Measurements from ENCODE around the gene OBP2A.
"Not testable (repeated sequence)": the region's sequence is repeated elsewhere in the genome, so short reads cannot be mapped to it uniquely, and the experiment has no call there.

The OBP2A gene

DNA sequence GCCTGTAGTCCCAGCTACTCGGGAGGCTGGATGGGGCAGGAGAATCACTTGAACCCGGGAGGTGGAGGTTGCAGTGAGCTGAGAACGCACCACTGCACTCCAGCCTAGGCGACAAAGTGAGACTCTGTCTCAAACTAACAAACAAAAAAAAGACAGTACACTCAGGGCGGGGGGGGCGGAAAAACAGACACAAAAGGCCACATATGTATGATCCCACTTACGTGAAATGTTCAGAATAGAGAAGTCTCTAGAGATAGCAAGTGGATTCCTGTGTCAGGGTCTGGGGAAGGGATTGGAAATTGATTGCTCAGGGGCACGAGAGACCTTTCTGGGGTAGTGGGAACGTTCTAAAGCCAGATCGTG is 33.7 kb upstream of the OBP2A start:
- no peak for DNase-seq (ENCODE audit: low read depth)

DNA sequence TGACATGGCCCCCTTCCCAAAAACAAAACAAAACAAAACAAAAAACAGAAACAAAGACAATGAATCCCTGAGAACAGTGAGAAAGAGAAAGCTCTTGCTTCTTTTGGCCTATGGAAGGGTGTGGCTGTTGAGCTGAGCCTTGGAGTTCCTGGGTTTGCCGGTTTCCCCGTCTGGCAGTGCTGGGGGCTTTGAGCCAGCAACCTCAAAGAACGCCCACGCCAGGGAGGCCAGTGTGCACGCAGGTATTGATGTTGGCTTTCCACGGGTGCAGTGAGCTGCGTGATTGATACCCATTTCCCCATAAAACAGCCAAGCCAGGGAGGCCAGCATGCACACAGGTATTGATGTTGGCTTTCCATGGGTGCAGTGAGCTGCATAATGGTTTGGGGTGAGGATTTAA is 33.0 kb upstream of the OBP2A start:
- no peak for DNase-seq (ENCODE audit: low read depth)

DNA sequence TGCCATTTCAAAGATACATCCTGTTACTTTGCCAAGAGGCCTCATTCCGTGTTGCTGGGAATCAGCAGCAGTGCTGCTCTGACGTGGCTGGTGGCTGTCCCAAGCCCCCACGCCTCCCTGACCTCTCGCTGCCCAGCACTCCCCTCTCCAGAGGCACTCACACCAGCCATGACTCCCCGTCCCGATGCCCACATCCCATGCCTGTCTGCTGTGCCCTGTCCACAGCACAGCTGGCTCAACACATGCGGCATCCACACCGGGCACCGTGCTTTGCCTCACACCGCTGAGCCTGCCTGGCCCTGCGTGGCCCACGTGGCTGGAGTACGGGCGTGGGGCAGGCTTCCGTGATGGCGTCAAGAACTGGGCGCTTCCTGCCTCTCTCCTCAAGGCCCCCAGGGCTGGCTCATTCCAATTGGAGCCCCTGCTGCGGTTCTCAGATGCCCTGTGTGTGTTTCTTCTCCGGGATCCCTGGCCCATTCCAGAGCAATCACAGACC is 32.5 kb upstream of the OBP2A start:
- no peak for DNase-seq (ENCODE audit: low read depth)

- not testable (repeated sequence) for DNase-seq (ENCODE audit: low read depth)
These were observed 32.0 kb upstream of the OBP2A start for GRCh38 chr9:135513906-135514305.

- no peak for DNase-seq (ENCODE audit: low read depth)
These were observed 31.4 kb upstream of the OBP2A start for GRCh38 chr9:135514342-135515082.

DNA sequence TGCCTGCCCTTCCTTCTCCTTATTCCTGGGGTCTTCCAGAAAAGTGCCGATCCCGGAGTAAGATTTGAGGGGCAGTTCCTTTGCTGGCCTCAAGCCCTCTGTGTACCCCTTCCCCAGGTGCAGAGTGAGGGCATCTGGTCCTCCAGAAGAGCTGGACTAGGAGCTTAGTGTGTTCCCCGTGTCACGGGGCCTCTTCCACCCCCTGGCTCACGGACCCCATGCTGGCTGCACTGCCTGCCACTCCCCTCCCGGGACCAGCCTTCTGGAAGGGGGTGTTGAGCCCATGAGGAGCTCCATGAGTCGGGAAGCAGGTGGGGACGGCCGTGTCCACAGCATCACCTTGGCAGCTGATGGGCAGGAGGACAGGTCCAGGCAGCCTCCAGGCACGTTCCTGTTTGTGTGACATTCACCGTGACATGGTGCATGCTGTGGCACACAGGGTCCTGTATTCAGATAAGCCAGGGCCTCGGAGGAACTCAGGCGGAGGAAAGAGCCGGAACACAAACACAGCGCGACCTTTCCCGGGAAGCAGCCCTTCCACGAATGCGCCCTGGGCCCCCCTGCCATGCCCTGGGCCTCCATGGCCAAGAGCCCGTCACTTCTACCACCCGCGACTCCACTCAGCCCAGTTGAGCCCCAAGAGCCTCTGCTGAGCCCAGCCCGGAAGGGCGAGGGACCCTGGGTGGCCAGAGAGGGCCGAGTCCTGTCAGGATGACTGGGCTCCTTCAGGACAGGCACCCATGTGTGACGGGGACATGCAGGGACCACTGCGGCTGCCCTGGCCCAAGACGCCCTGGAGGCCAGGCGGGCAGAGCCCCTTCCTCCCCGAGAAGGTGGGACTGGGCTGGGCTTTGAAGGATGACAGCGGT is 30.6 kb upstream of the OBP2A start:
- DNase-seq (ENCODE audit: low read depth): no peak

DNA sequence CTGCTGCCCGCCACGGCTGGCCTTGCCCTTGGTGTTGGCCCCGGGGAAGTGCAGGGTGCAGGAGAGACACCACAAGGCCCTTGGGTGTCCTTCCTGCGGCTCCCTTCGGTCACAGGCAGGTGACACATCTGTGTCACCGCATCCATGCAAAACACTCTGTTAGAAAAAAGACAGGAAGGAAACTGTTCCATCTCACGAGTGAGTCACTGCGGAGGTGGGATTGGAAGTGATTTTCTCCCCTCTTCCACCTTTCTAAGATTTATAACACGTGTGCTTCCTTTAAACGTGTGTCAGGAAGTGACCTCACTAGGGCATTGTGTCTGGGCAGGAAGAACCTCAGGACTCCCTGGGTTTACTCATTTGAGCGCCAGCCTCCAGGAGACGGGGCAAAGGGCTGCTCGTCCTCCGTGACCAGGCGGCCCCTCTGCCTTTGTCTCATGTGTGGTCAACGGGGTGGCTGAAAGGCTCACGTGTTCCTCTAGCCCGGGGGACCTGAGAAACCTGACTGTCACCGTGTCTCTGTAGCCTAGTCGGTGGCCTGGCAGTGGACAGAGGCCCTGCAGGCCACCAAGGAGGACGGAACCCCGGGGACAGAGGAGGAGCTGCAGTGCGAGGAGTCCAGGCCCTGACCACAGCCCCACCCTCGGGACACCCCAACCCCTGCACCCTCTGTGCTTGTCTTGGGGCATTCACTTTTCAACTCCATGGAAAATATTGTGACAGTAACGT is 29.6 kb upstream of the OBP2A start:
- DNase-seq (ENCODE audit: low read depth): no peak

DNA sequence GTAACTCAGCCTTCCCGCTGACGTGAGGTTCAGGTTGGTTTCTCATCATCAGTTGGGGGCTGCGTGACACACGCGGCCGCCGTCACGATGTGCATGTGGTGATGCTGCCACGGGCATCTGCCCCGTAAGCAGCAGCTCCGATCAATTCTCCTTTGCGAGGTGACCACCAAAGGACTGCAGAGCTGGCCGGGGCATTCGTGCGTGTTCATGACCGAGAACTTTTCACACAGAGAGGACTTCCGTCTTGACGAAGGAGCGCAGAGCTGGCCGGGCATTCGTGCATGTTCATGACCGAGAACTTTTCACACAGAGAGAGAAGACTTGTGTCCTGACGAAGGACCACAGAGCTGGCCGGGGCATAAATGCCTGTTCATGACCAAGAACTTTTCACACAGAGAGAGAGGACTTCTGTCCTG is 28.5 kb upstream of the OBP2A start:
- DNase-seq (ENCODE audit: low read depth): no peak

DNA sequence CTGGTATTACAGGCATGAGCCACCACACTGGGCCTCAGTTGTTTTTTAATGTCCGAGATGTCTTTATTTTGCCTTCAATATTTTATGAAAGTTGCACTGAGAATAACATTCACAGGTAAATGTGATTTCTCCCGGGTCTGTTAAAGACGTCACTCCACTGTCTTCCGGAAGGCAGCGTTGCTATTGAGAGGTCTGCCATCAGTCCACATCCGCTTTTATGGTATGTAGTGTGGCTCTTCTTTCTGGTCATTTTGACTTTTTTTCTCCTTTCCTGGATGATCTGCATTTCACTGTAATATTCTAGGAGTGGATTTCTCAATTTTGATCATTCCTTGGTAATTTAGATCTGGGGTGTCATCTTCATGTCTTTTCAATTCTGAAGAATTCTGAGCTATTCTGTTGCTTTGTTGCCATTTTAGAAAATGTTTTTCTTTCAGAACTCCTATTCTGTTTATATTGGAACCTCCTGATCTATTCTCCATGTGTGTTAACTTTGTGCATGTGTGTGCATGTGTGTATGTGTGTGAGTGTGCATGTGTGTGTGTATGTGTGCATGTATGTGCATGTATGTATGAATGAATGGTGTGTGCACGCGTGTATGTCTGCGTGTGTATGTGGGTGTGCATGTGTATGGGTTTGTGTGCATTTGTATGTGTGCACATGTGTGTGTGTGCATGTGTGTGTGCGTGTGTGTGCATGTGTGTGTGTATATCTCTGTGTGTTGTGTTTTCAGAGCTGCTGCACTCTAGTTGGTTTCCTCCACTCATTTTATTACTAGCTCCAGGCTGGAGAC is 26.6 kb upstream of the OBP2A start:
- DNase-seq (ENCODE audit: low read depth): no peak

DNA sequence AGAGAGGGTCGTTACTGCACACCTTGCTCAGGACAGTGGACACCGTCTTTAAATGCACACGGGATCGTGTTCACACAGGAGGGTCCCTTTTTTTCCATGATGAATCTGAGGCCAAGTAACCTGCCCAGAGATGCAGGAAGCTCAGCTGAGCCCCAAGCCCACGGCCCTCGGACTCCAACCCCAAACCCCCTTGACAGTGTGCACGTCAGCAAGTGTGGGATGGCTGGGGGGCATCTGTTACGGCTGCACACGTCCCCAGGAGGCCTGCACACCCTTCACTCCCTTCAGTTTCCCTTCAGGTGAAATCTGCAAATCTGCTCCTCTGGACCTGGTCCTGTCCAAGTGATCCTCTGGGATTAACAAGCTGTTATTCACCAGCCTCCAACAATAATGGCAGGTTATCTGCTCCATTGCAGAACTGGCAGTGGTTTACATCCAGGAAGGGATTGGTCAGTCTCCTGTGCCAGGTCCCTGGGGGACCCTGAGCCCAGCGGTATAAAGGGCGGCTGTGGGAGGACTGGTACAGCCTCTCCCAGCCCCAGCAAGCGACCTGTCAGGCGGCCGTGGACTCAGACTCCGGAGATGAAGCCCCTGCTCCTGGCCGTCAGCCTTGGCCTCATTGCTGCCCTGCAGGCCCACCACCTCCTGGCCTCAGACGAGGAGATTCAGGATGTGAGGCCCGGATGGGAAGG is 24.9 kb upstream of the OBP2A start, which contains the start of gene LCN1:
Gene LCN1, plus strand, starts transcription at position 525 of the 692 bp plus-strand sequence. Its CDS starts 58 bp downstream, at position 583.
- DNase-seq (ENCODE audit: low read depth): no peak

GRCh38 chr9:135521608-135522095 is 24.3 kb upstream of the OBP2A start:
- no peak for DNase-seq (ENCODE audit: low read depth)

- no peak for DNase-seq (ENCODE audit: low read depth)
These were observed 23.6 kb upstream of the OBP2A start for GRCh38 chr9:135522137-135522877.

DNA sequence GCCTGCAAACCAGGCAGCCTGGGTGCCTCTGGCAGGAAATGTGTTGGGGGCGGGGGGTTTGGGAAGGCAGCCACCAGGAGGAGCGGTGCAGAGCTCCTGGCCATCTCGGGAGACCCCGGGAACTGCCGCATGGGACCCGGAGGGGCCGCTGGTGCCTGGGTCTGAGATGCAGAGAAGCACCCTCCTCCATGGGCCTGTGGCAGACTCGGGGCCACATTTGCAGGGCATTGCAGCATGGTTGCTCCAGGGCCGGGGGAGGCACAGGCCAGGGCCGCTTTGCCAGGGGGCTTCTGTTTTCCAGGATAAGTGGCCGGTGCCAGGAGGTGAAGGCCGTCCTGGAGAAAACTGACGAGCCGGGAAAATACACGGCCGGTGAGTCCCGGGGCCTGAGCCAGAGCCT is 23.0 kb upstream of the OBP2A start:
- DNase-seq (ENCODE audit: low read depth): no peak

DNA sequence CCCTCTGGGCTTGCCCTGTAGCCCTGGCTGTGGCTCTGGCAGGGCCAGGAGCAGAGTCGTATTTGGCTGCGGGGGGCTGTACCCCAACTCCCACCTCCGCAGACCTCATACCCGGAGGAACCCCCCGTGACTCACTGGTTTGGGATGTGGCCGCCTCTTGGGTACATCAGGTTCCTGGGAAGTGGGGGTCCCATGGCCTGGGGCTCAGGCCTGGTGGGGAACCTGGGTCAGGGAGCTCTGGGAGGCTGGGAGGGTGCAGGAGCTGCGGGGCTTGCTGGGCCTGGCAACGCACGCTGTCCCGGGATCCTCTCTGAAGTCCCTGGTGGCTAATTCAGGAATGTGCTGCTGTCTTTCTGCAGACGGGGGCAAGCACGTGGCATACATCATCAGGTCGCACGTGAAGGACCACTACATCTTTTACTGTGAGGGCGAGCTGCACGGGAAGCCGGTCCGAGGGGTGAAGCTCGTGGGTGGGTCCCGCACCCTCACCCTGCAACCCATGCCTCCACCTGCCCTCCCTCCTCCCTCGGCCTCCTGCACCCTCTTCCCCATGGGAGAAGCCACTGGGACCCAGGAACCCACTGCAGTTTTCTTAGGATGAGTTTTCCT is 22.3 kb upstream of the OBP2A start:
- DNase-seq (ENCODE audit: low read depth): no peak

DNA sequence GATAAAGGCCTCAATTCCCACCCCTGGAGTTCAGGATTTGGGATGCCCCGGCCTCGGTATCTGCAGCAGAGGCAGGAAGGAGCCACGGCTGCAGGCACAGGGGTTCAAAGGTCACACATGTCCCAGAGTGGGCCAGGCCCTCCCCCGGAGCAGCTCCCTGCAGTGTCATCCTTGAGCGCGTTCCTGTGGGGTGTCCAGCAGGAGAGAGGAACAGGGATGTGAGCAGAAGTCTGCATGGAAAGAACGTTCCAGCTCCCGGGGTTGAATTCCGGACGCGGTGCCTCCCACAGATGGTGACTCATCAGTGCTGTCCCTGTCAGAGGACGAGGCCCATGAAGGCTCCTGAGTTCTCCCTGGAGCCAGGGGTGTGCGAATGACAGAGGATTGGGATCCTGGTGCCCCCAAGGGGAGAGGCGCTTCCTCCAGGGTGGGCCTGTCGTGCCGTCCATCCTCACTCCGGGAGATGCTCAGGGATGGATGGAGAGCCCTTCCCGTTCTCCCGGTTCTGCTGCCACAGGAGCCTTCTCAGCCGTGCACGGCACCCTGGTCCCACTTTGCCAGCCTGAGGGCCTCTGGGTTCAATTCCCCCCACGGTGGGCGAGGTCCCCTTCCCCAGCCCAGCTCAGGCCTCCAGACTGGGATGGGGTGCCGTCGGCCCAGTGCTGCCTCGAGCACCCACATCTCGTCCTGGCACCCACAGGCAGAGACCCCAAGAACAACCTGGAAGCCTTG is 21.6 kb upstream of the OBP2A start:
- no peak for DNase-seq (ENCODE audit: low read depth)

GRCh38 chr9:135525241-135526088 is 20.5 kb upstream of the OBP2A start:
- no peak for DNase-seq (ENCODE audit: low read depth)

DNA sequence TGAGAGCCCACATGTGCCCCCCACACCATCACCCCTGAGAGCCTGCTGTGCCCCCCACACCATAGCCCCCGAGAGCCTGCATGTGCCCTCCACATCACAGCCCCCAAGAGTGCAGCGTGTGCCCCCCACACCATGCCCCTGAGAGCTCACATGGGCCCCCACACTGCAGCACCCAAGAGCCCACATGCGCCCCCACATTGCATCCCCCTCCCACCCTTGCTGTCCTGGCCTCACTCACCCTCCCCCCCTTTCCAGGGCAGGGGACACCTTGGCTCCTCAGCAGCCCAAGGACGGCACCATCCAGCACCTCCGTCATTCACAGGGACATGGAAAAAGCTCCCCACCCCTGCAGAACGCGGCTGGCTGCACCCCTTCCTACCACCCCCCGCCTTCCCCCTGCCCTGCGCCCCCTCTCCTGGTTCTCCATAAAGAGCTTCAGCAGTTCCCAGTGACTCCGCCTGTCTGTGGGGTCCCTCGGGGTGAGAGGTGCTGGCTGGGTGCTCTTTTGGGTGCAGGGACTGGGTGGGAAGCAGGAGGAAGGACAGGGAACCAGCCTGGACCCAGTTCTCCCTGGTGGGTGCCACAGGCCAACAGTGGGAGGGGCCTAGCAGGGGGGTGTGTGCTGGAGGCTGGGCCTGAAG is 19.7 kb upstream of the OBP2A start:
- DNase-seq (ENCODE audit: low read depth): no peak
